ENCODE data around the gene SH3GL2.

The SH3GL2 gene

GRCh38 chr9:17611917-17612316 is 33.1 kb downstream of the SH3GL2 start:
- H4K8ac ChIP-seq (ENCODE audit: low read depth, low read length): no peak overlapping the region
- no peaks in the 10 kb centered on the region for H3K79me2 ChIP-seq (ENCODE audit: control insufficient read depth, insufficient read depth, low read length)
- no peak overlapping the region for H3K4ac ChIP-seq (ENCODE audit: low read depth, low read length)
- DNase-seq: no peak
- no peak overlapping the region for H2BK15ac ChIP-seq (replicated peaks; ENCODE audit: low read depth)
- H3K36me3 ChIP-seq (ENCODE audit: control insufficient read depth, insufficient read depth, low read length): no peaks in the 10 kb centered on the region
- H2BK5ac ChIP-seq (ENCODE audit: low read length): no peak overlapping the region
- no peak overlapping the region for H3K18ac ChIP-seq (ENCODE audit: low read length)
- H3K4me2 ChIP-seq (ENCODE audit: low read length): no peak overlapping the region
- no peak overlapping the region for H3K23ac ChIP-seq (ENCODE audit: low read length)
- no peaks in the 10 kb centered on the region for H3K79me1 ChIP-seq (ENCODE audit: low read length)
- no peak overlapping the region for H3K56ac ChIP-seq (ENCODE audit: low read length)
- H2BK120ac ChIP-seq (ENCODE audit: low read depth, low read length): no peak overlapping the region
- WGBS (ENCODE audit: extremely low coverage, insufficient coverage, low lambda C conversion rate): no CpG with 5 or more reads among the region's 3 CpGs
- no peak overlapping the region for H3K27ac ChIP-seq (ENCODE audit: low read depth, low read length)
- no peak overlapping the region for H4K5ac ChIP-seq (ENCODE audit: low read length)
- no peak overlapping the region for H3K9ac ChIP-seq (ENCODE audit: low read length)
- H2AK5ac ChIP-seq (ENCODE audit: low read length): no peak overlapping the region
- no peak overlapping the region for H3K4me3 ChIP-seq (ENCODE audit: low read length)
- H3K4me1 ChIP-seq (ENCODE audit: control insufficient read depth, low read depth, low read length): peaks cover 2% of the 10 kb centered on the region
- no peaks in the 10 kb centered on the region for H3K27me3 ChIP-seq (ENCODE audit: insufficient read depth, low read length, poor library complexity)

GRCh38 chr9:17613758-17614157 is 34.9 kb downstream of the SH3GL2 start:
- Histone ChIP-seq H3K27me3 (ENCODE audit: insufficient read depth, low read length, poor library complexity) (no peaks in the 10 kb centered on the region), H3K18ac (ENCODE audit: low read length) (no peak overlapping the region), H2AK5ac (ENCODE audit: low read length) (no peak overlapping the region), H3K56ac (ENCODE audit: low read length) (no peak overlapping the region), H3K23ac (ENCODE audit: low read length) (no peak overlapping the region), H2BK5ac (ENCODE audit: low read length) (no peak overlapping the region), H3K9ac (ENCODE audit: low read length) (no peak overlapping the region), H4K8ac (ENCODE audit: low read depth, low read length) (no peak overlapping the region), H3K79me2 (ENCODE audit: control insufficient read depth, insufficient read depth, low read length) (no peaks in the 10 kb centered on the region), H3K27ac (ENCODE audit: low read depth, low read length) (no peak overlapping the region), H3K4ac (ENCODE audit: low read depth, low read length) (no peak overlapping the region), H3K4me2 (ENCODE audit: low read length) (no peak overlapping the region), H3K79me1 (ENCODE audit: low read length) (no peaks in the 10 kb centered on the region), H3K4me3 (ENCODE audit: low read length) (no peak overlapping the region), H4K5ac (ENCODE audit: low read length) (no peak overlapping the region), H2BK15ac (replicated peaks; ENCODE audit: low read depth) (no peak overlapping the region), H3K36me3 (ENCODE audit: control insufficient read depth, insufficient read depth, low read length) (no peaks in the 10 kb centered on the region), H2BK120ac (ENCODE audit: low read depth, low read length) (no peak overlapping the region), H3K4me1 (ENCODE audit: control insufficient read depth, low read depth, low read length) (peaks cover 2% of the 10 kb centered on the region)
- no CpG with 5 or more reads among the region's 3 CpGs for WGBS (ENCODE audit: extremely low coverage, insufficient coverage, low lambda C conversion rate)
- DNase-seq: no peak

- no peaks in the 10 kb centered on the region for H3K27me3 ChIP-seq (ENCODE audit: insufficient read depth, low read length, poor library complexity)
- H2AK5ac ChIP-seq (ENCODE audit: low read length): no peak overlapping the region
- no peak overlapping the region for H4K5ac ChIP-seq (ENCODE audit: low read length)
- no peak overlapping the region for H3K56ac ChIP-seq (ENCODE audit: low read length)
- H2BK120ac ChIP-seq (ENCODE audit: low read depth, low read length): no peak overlapping the region
- H2BK5ac ChIP-seq (ENCODE audit: low read length): no peak overlapping the region
- H3K36me3 ChIP-seq (ENCODE audit: control insufficient read depth, insufficient read depth, low read length): no peaks in the 10 kb centered on the region
- no CpG with 5 or more reads among the region's 1 CpG for WGBS (ENCODE audit: extremely low coverage, insufficient coverage, low lambda C conversion rate)
- no peak overlapping the region for H4K8ac ChIP-seq (ENCODE audit: low read depth, low read length)
- no peaks in the 10 kb centered on the region for H3K79me2 ChIP-seq (ENCODE audit: control insufficient read depth, insufficient read depth, low read length)
- DNase-seq: no peak
- H3K9ac ChIP-seq (ENCODE audit: low read length): no peak overlapping the region
- no peaks in the 10 kb centered on the region for H3K79me1 ChIP-seq (ENCODE audit: low read length)
- H3K4me2 ChIP-seq (ENCODE audit: low read length): no peak overlapping the region
- H3K23ac ChIP-seq (ENCODE audit: low read length): no peak overlapping the region
- H3K4me3 ChIP-seq (ENCODE audit: low read length): no peak overlapping the region
- no peak overlapping the region for H3K18ac ChIP-seq (ENCODE audit: low read length)
- peaks cover 2% of the 10 kb centered on the region for H3K4me1 ChIP-seq (ENCODE audit: control insufficient read depth, low read depth, low read length)
- no peak overlapping the region for H3K4ac ChIP-seq (ENCODE audit: low read depth, low read length)
- H2BK15ac ChIP-seq (replicated peaks; ENCODE audit: low read depth): no peak overlapping the region
- H3K27ac ChIP-seq (ENCODE audit: low read depth, low read length): no peak overlapping the region
Measured at GRCh38 chr9:17614250-17614649, 35.4 kb downstream of the SH3GL2 start.

- Histone ChIP-seq H2BK15ac (replicated peaks; ENCODE audit: low read depth) (no peak overlapping the region), H3K36me3 (ENCODE audit: control insufficient read depth, insufficient read depth, low read length) (no peaks in the 10 kb centered on the region), H3K79me1 (ENCODE audit: low read length) (no peaks in the 10 kb centered on the region), H3K27me3 (ENCODE audit: insufficient read depth, low read length, poor library complexity) (no peaks in the 10 kb centered on the region), H4K5ac (ENCODE audit: low read length) (no peak overlapping the region), H3K18ac (ENCODE audit: low read length) (no peak overlapping the region), H2BK120ac (ENCODE audit: low read depth, low read length) (no peak overlapping the region), H2AK5ac (ENCODE audit: low read length) (no peak overlapping the region), H3K56ac (ENCODE audit: low read length) (no peak overlapping the region), H2BK5ac (ENCODE audit: low read length) (no peak overlapping the region), H3K4me3 (ENCODE audit: low read length) (no peak overlapping the region), H3K4ac (ENCODE audit: low read depth, low read length) (no peak overlapping the region), H3K4me2 (ENCODE audit: low read length) (no peak overlapping the region), H4K8ac (ENCODE audit: low read depth, low read length) (no peak overlapping the region), H3K4me1 (ENCODE audit: control insufficient read depth, low read depth, low read length) (peaks cover 2% of the 10 kb centered on the region), H3K27ac (ENCODE audit: low read depth, low read length) (no peak overlapping the region), H3K23ac (ENCODE audit: low read length) (no peak overlapping the region), H3K9ac (ENCODE audit: low read length) (no peak overlapping the region), H3K79me2 (ENCODE audit: control insufficient read depth, insufficient read depth, low read length) (no peaks in the 10 kb centered on the region)
- peak; percentile 15 for DNase-seq
- whole genome bisulfite sequencing (ENCODE audit: extremely low coverage, insufficient coverage, low lambda C conversion rate): no CpG with 5 or more reads among the region's 4 CpGs
Measured at GRCh38 chr9:17614903-17615302, 36.0 kb downstream of the SH3GL2 start.

GRCh38 chr9:17622141-17622540 is 43.3 kb downstream of the SH3GL2 start:
- H3K4me2 ChIP-seq (ENCODE audit: low read length): no peak overlapping the region
- H3K18ac ChIP-seq (ENCODE audit: low read length): no peak overlapping the region
- no peak overlapping the region for H2BK5ac ChIP-seq (ENCODE audit: low read length)
- no peak overlapping the region for H2BK120ac ChIP-seq (ENCODE audit: low read depth, low read length)
- no peaks in the 10 kb centered on the region for H3K79me1 ChIP-seq (ENCODE audit: low read length)
- no peaks in the 10 kb centered on the region for H3K27me3 ChIP-seq (ENCODE audit: insufficient read depth, low read length, poor library complexity)
- H3K9ac ChIP-seq (ENCODE audit: low read length): no peak overlapping the region
- H3K4me1 ChIP-seq (ENCODE audit: control insufficient read depth, low read depth, low read length): peaks cover 4% of the 10 kb centered on the region
- H3K79me2 ChIP-seq (ENCODE audit: control insufficient read depth, insufficient read depth, low read length): no peaks in the 10 kb centered on the region
- no CpG with 5 or more reads among the region's 4 CpGs for WGBS (ENCODE audit: extremely low coverage, insufficient coverage, low lambda C conversion rate)
- H2AK5ac ChIP-seq (ENCODE audit: low read length): no peak overlapping the region
- no peak overlapping the region for H3K4ac ChIP-seq (ENCODE audit: low read depth, low read length)
- H3K23ac ChIP-seq (ENCODE audit: low read length): no peak overlapping the region
- no peak overlapping the region for H4K8ac ChIP-seq (ENCODE audit: low read depth, low read length)
- H3K36me3 ChIP-seq (ENCODE audit: control insufficient read depth, insufficient read depth, low read length): no peaks in the 10 kb centered on the region
- no peak for DNase-seq
- H3K27ac ChIP-seq (ENCODE audit: low read depth, low read length): no peak overlapping the region
- H4K5ac ChIP-seq (ENCODE audit: low read length): no peak overlapping the region
- H3K4me3 ChIP-seq (ENCODE audit: low read length): no peak overlapping the region
- H2BK15ac ChIP-seq (replicated peaks; ENCODE audit: low read depth): no peak overlapping the region
- H3K56ac ChIP-seq (ENCODE audit: low read length): no peak overlapping the region

- WGBS (ENCODE audit: extremely low coverage, insufficient coverage, low lambda C conversion rate): no CpG with 5 or more reads among the region's 6 CpGs
- Histone ChIP-seq H3K23ac (ENCODE audit: low read length) (no peak overlapping the region), H3K4me2 (ENCODE audit: low read length) (no peak overlapping the region), H3K27ac (ENCODE audit: low read depth, low read length) (no peak overlapping the region), H2BK15ac (replicated peaks; ENCODE audit: low read depth) (no peak overlapping the region), H3K36me3 (ENCODE audit: control insufficient read depth, insufficient read depth, low read length) (no peaks in the 10 kb centered on the region), H3K79me1 (ENCODE audit: low read length) (no peaks in the 10 kb centered on the region), H3K79me2 (ENCODE audit: control insufficient read depth, insufficient read depth, low read length) (no peaks in the 10 kb centered on the region), H3K9ac (ENCODE audit: low read length) (no peak overlapping the region), H3K4ac (ENCODE audit: low read depth, low read length) (no peak overlapping the region), H3K18ac (ENCODE audit: low read length) (no peak overlapping the region), H2AK5ac (ENCODE audit: low read length) (no peak overlapping the region), H4K8ac (ENCODE audit: low read depth, low read length) (no peak overlapping the region), H3K4me1 (ENCODE audit: control insufficient read depth, low read depth, low read length) (peaks cover 4% of the 10 kb centered on the region), H4K5ac (ENCODE audit: low read length) (no peak overlapping the region), H2BK5ac (ENCODE audit: low read length) (no peak overlapping the region), H2BK120ac (ENCODE audit: low read depth, low read length) (no peak overlapping the region), H3K27me3 (ENCODE audit: insufficient read depth, low read length, poor library complexity) (no peaks in the 10 kb centered on the region), H3K4me3 (ENCODE audit: low read length) (no peak overlapping the region), H3K56ac (ENCODE audit: low read length) (no peak overlapping the region)
- DNase-seq: no peak
Measured at GRCh38 chr9:17622749-17623148, 43.9 kb downstream of the SH3GL2 start.

Data from mesendoderm (in vitro differentiated cells).